Neural crest cell (in vitro differentiated cells): ENCODE measurements around the gene GPR25. TPM values are rescaled to one million over a fixed set of nuclear protein-coding genes. Genes with fewer than 3 reads are reported as not detected.

Experiments
- DNase-seq: peaks from one replicate; pipeline ENCODE4 v3.0.0; 2021; ENCODE audit warnings: low read depth, mixed read lengths, low spot score
- H3K27ac Mint-ChIP-seq: one replicate; pipeline ENCODE4 v1.8.0; 2021; ENCODE audit warnings: mild to moderate bottlenecking, mixed read lengths; ENCODE audit not compliant: unreplicated experiment
- H3K27me3 Mint-ChIP-seq: 2 replicates; pipeline ENCODE4 v1.8.0; 2021; ENCODE audit warnings: low read depth, mild to moderate bottlenecking, mixed read lengths
- H3K36me3 Mint-ChIP-seq: 2 replicates; pipeline ENCODE4 v1.8.0; 2021; ENCODE audit warnings: low read depth, mild to moderate bottlenecking, mixed read lengths
- H3K4me1 Mint-ChIP-seq: 2 replicates; pipeline ENCODE4 v1.8.0; 2021; ENCODE audit warnings: mixed read lengths
- H3K4me3 Mint-ChIP-seq: one replicate; pipeline ENCODE4 v1.8.0; 2021; ENCODE audit warnings: mild to moderate bottlenecking, mixed read lengths
- H3K9me3 Mint-ChIP-seq: 2 replicates; pipeline ENCODE4 v1.8.0; 2021; ENCODE audit warnings: mixed read lengths
- total RNA-seq: library from RNA; stranded (reverse); gene quantifications from 2 replicates; pipeline ENCODE4 v1.2.1, GENCODE V29; 2021
- TF ChIP-seq, protein P1 (sequence below): fragments of 200-600 bp; sonication (generic); conservative IDR thresholded peaks from 2 replicates; pipeline ENCODE4 v1.5.0; 2021; ENCODE audit warnings: antibody characterized with exemption, mild to moderate bottlenecking

GPR25 gene
- total RNA-seq, 1 donor from 2014 or later = not detected

DNA sequence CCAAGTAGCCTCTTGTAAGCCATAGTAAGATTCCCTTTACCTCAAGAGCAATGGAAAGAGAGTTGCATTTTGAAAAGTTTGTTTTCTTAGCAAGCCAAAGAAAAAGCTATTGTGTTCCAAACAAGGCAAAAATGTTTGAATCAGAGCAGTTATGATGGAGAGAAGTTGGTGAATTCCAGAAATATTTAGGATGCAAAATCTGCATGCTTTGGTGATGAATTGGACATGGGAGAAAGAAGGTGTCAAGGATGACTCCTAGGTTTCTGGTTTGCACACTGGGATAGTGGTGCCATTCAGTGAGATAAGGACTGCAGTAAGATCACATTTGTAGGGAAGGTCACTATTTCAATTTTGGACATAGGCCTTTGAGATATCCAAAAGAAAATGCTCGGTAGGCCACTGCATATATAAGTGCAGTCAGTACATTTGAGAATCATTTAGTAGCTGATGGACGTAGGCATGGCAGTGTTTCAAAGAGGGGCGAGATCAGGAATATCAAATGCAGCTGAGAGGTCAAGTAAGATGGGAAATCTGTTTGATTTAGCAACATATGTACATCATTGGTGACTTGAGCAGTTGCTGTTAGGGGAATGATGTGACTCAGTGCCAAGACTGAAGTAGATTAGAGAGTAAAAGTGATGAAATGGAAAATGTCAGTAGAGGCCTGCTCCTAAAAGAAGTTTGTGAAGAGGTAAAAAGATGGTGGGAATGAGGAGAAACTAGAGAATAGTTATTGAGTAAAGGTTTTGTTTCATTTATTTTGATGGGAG is 33.9 kb upstream of the GPR25 start:
- DNase-seq = no peak
- Mint-ChIP-seq H3K9me3 (peaks cover 7% of the 10 kb centered on the region), H3K27me3 (no peaks in the 10 kb centered on the region), H3K4me1 (no peaks in the 10 kb centered on the region), H3K27ac (no peak overlapping the region), H3K4me3 (no peak overlapping the region), H3K36me3 (peaks cover 31% of the 10 kb centered on the region)
- TF ChIP-seq, protein P1, sequence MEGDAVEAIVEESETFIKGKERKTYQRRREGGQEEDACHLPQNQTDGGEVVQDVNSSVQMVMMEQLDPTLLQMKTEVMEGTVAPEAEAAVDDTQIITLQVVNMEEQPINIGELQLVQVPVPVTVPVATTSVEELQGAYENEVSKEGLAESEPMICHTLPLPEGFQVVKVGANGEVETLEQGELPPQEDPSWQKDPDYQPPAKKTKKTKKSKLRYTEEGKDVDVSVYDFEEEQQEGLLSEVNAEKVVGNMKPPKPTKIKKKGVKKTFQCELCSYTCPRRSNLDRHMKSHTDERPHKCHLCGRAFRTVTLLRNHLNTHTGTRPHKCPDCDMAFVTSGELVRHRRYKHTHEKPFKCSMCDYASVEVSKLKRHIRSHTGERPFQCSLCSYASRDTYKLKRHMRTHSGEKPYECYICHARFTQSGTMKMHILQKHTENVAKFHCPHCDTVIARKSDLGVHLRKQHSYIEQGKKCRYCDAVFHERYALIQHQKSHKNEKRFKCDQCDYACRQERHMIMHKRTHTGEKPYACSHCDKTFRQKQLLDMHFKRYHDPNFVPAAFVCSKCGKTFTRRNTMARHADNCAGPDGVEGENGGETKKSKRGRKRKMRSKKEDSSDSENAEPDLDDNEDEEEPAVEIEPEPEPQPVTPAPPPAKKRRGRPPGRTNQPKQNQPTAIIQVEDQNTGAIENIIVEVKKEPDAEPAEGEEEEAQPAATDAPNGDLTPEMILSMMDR = no peak

DNA sequence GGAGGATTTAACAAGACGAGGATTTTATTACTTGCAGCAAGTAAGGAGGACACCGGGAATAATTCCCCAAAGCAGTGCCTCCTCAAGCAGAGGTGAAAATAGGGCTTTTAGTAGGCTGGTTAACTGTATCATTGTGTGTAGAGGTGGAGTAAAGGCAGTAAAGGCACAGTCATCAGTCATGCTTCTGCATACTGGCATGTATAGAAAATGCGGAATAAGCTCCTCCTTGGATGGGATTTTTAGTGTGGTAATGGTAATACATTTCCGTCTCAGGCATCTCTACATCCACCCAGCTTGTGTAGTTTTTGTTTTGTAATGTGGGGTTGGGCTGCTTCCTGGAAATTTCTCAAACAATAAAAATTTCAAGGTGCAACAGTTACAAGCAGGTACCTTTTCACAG is 27.4 kb upstream of the GPR25 start:
- no peak overlapping the region for H3K27ac Mint-ChIP-seq
- H3K4me3 Mint-ChIP-seq = no peak overlapping the region
- peaks cover 14% of the 10 kb centered on the region for H3K4me1 Mint-ChIP-seq
- TF ChIP-seq, protein P1 = no peak
- no peaks in the 10 kb centered on the region for H3K27me3 Mint-ChIP-seq
- DNase-seq = no peak
- peaks cover 25% of the 10 kb centered on the region for H3K36me3 Mint-ChIP-seq
- no peaks in the 10 kb centered on the region for H3K9me3 Mint-ChIP-seq

DNA sequence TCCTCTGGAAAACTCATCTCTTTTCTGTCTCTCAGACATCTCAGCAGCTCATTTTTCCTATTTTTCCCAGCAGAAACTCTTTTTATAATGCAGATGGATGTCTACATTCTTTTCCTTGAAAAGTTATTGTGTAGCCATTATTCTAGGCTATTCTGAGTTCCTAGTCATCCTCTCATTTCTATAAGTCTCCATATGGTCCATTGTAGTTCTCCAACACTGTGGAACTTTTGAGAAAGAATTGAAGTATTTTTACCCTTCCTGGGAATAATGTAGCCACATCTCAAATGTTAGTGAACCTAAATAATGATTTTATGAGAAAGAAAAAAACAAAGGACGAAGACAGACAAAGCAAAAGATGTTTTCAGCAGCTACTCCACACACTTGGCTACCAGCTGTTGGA is 26.4 kb upstream of the GPR25 start:
- DNase-seq = no peak
- peaks cover 14% of the 10 kb centered on the region for H3K4me1 Mint-ChIP-seq
- H3K27ac Mint-ChIP-seq = no peak overlapping the region
- no peak overlapping the region for H3K4me3 Mint-ChIP-seq
- no peaks in the 10 kb centered on the region for H3K27me3 Mint-ChIP-seq
- peaks cover 28% of the 10 kb centered on the region for H3K36me3 Mint-ChIP-seq
- H3K9me3 Mint-ChIP-seq = no peaks in the 10 kb centered on the region
- TF ChIP-seq, protein P1 = no peak

DNA sequence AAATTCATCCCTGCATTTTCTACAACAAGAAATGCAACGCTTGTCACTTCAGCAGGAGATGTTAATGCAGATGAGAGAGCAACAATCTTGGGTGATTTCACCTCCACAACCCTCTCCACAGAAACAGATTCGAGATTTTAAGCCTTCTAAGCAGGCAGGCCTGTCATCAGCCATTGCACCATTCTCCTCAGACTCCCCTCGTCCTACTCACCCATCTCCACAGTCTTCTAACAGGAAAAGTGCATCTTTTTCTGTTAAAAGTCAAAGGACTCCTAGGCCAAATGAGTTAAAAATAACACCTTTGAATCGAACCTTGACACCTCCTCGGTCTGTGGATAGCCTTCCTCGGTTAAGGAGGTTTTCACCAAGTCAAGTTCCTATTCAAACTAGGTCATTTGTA is 23.4 kb upstream of the GPR25 start:
- H3K9me3 Mint-ChIP-seq = no peaks in the 10 kb centered on the region
- DNase-seq = no peak
- TF ChIP-seq, protein P1 = no peak
- H3K27me3 Mint-ChIP-seq = no peaks in the 10 kb centered on the region
- no peak overlapping the region for H3K27ac Mint-ChIP-seq
- no peak overlapping the region for H3K4me3 Mint-ChIP-seq
- H3K4me1 Mint-ChIP-seq = peaks cover 14% of the 10 kb centered on the region
- H3K36me3 Mint-ChIP-seq = peaks cover 31% of the 10 kb centered on the region

DNA sequence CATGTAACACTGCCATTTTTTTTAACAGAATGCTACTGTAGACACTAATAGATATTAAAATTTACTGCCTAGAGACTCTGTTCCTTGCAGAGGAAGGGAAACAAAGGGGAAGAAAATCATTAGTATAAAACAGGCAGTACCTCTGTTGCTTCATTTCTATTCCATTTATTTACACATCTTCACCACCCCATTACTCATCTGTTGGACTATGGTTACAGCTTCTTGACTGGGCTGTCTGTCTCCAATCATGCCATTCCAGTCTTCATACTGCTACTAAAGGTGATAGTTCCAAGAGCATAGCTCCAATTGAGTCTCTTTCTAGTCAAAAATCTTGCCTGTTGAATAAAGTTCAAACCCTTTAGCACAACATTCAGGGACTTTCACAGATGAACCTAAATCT is 22.2 kb upstream of the GPR25 start:
- TF ChIP-seq, protein P1 = no peak
- no peak overlapping the region for H3K4me3 Mint-ChIP-seq
- H3K36me3 Mint-ChIP-seq = peaks cover 31% of the 10 kb centered on the region
- H3K27me3 Mint-ChIP-seq = no peaks in the 10 kb centered on the region
- no peak overlapping the region for H3K27ac Mint-ChIP-seq
- DNase-seq = no peak
- peaks cover 9% of the 10 kb centered on the region for H3K4me1 Mint-ChIP-seq
- H3K9me3 Mint-ChIP-seq = no peaks in the 10 kb centered on the region
